NCI-H2196 treated with DMSO at 0.1 percent for 48 hours (cell line): ENCODE measurements around the gene MYH9.

Experiments
- DNase-seq: peaks from one replicate; lab custom pipeline; 2025; ENCODE audit not compliant: unreplicated experiment; lab: John Stamatoyannopoulos, UW

Gene MYH9

DNA sequence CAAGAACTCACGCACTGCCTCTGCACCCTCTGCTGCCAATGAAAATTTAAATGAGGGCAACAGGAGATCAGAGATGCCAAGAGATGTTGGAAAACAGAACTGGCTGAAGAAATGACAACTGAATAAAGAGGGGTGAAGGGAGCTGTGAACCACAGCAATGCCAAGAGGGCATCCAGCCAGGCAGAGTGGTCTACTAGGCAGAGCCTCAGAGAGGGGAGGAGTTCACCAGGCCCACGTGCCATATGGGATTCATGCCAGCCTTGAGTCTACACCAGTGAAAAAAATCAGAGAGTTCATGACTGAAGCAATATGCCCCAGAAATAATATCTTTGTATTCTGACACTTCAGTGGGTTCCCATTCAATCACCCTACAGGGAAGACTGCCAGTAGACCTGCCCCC lies 152.8 kb downstream of the MYH9 start:
- no peak for DNase-seq

DNA sequence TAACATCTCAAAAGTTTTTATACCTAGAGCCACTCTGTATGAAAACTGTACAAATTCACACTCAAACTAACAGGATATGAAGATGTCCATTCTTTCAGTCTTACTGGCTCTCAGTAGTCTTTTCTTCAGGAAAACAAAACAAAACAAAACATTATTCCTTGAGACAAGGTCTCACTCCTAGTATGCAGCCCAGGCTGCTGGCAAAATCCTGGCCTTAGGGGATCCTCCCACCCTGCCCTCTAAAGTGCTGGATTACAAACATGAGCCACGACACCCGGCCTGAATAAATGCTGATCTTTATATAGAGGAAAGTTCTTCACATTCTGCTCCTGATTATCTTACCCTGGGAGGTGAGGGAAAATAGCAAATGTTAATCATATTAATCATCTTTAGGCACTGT lies 153.6 kb downstream of the MYH9 start:
- DNase-seq = no peak

- DNase-seq = no peak
These were observed 154.0 kb downstream of the MYH9 start for GRCh38 chr22:36233796-36234195.

DNA sequence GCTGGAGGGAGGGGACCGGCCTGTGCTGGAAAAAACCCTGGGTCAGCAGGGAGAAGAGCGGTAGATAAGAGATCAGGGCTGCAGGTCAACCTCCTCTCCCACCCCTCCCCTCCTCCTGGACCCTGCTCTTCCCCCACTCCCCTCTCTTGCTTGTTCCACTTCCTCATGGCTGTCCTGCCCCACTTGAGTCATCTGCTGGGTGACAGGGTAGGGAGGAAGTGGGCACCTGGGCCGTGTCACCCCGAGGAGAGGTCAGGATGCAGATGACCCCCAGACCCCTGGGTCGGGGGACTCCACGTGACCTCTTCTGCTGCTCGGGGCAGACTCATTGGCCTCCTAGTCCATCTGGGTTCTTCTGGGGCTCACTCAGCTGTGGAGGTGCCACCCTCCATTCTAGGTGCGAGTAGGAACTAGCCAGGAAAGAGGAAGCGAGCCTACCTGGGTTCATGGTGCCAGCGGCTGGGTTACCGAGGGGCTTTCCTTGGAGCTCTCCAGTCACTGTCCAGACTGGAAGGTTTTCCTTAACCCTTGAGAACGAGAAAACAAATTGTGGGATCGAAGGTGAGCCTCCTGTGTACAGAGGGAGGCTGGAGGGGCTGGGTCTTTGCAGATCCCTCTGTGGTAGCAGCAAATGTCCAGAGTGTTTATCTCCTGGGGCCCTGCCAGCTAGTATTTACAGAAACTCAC lies 154.9 kb downstream of the MYH9 start:
- no peak for DNase-seq
